RWPE1 (cell line): ENCODE results near the gene TMPRSS9.

ENCODE experiments used
- CTCF ChIA-PET: fragments of 350-600 bp; sonication (Branson Sonifier 250); formaldehyde crosslinking; extraction: SDS; loops from one replicate; lab custom pipeline; 2021; lab: Yijun Ruan, JAX
- POLR2A ChIA-PET: fragments of 400-600 bp; formaldehyde crosslinking; extraction: SDS; loops from one replicate; lab custom pipeline; 2020; ENCODE audit warnings: antibody characterized with exemption; ENCODE audit not compliant: low non-redundant PET; lab: Yijun Ruan, JAX
- DNase-seq: peaks from one replicate; pipeline ENCODE4 v3.0.0; 2012; ENCODE audit warnings: low spot score
- H3K27ac ChIP-seq: fragments of 450-650 bp; 2 replicates; pipeline ENCODE4 v1.5.1; 2017
- CTCF ChIP-seq: fragments of 450-650 bp; conservative IDR thresholded peaks from 2 replicates; pipeline ENCODE4 v1.5.1; 2017; ENCODE audit warnings: low read depth, mild to moderate bottlenecking

TMPRSS9 gene

DNA sequence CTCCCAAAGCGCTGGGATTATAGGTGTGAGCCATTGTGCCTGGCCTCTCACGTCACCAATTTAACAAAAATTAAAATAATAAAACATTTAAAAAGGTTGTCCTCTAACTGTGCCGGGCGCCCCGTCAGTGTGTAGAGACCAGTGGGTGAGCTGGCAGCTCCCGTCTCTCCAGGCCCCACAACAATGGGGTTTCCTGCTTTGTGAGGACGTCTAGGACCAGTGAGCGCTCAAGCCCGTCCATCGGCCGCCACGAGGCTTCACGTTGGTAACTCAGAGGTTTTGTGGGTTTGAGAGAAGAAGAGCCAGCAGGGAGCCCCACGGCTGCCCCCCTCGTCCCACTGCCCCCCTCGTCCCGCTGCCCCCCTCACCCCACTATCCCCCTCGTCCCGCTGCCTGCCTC, 36.4 kb upstream of the TMPRSS9 start:
- no peak for DNase-seq
- no peak overlapping the region for H3K27ac ChIP-seq
- no peak for TF ChIP-seq CTCF
- ChIA-PET POLR2A (no interaction called here), CTCF (no interaction called here)

- no peak for DNase-seq
- ChIA-PET CTCF (no interaction called here), POLR2A (no interaction called here)
- peak overlapping the region; percentile 7; the same call in 1 of the 2 replicates for H3K27ac ChIP-seq
- TF ChIP-seq CTCF: no peak
These were observed 35.7 kb upstream of the TMPRSS9 start for GRCh38 chr19:2324220-2324948.

- CTCF ChIA-PET: interaction anchor here (0.6 kb wide), 1 partner anchor 228 kb away, joined by 5 read pairs; no protein-coding TSS in a partner anchor
- peak overlapping the region; percentile 11 for H3K27ac ChIP-seq
- no peak for DNase-seq
- TF ChIP-seq CTCF: no peak
- POLR2A ChIA-PET: interaction anchor here (0.6 kb wide), 1 partner anchor 19 kb away, joined by 3 read pairs; no protein-coding TSS in a partner anchor
These were observed 34.6 kb upstream of the TMPRSS9 start for GRCh38 chr19:2325281-2326046.

DNA sequence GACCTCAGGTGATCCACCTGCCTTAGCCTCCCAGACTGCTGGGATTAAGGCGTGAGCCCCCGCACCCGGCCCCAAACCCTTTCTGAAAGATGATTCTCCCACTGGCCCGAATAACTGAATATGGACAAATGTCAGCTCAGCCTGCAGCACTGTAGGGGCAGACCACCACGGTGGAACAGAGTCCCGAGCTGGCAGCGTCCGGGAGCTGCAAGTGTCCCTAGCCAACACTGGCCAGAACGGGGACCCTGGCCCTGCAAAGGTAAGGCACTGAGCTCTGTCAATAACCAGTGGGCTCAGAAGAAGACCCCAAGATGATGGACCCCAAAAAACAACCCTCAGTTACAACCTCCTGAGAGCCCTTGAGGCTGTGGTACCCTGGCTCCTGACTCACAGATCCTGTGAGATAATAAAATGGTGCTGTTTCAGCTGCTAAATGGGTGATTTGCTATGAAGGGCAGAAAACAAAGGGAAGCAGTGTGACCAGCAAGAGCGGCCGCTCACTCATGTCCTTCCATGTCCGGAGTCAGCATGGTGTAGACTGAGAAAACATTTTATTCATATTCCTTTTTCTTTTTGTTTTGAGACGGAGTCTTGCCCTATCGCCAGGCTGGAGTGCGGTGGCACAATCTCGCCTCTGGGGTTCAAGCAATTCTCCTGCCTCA, 33.2 kb upstream of the TMPRSS9 start:
- peak overlapping the region; percentile 84 for H3K27ac ChIP-seq
- POLR2A ChIA-PET: no interaction called here
- DNase-seq: no peak
- TF ChIP-seq CTCF: no peak
- CTCF ChIA-PET: no interaction called here

DNA sequence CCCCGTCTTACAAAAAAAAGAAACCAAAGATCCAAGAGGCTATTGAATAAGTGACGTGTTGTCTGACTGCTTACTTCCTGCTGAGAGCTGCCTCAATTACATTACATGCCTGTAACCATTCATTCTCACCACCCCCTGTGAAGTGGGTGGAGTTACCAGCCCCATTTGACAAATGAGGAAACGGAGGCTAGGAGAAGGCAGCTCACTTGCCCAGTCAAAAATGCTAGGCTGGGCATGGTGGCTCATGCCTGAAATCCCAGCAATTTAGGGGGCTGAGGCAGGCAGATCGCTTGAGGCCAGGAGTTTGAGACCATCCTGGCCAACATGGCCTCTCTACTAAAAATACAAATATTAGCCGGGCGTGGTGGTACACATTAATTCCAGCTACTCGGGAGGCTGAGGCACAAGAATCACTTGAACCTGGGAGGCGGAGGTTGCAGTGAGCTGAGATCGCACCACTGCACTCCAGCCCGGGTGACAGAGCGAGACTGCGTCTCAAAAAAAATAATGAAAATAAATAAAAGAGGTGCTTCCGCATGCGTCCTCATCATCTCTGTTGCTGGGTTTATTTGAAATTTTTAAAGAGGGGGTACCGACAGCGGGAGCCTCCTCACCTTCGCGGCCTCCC, 32.2 kb upstream of the TMPRSS9 start:
- DNase-seq: peak; percentile 65
- TF ChIP-seq CTCF: no peak
- H3K27ac ChIP-seq: peak overlapping the region; percentile 84
- ChIA-PET POLR2A (interaction anchor here (0.6 to 0.8 kb wide), 3 partner anchors 9 to 1754 kb away, joined by 3 to 4 read pairs (median 3); partner anchors contain the start of gene TIMM13), CTCF (no interaction called here)
